Peyer's patch (tissue), 4 donors: ENCODE results near the gene CDADC1.

Experiments used
- POLR2A ChIP-seq, 2 donors: fragments of 450-650 bp; IDR thresholded peaks; one replicate each; pipeline ENCODE4 v1.5.1; 2017; ENCODE audit warnings: antibody characterized with exemption in 2 of 2, mild to moderate bottlenecking in 2 of 2, moderate library complexity in 2 of 2
- TF ChIP-seq, protein P1 (sequence below), 6 experiments: fragments of 450-650 bp in 4 of 6; fragments of 200-600 bp in 2 of 6; sonication (generic) in 1 of 6; IDR thresholded peaks; one replicate each; pipeline ENCODE4 v1.5.1; 2017 to 2019; ENCODE audit warnings: antibody characterized with exemption in 6 of 6, mild to moderate bottlenecking in 3 of 6, moderate library complexity in 1 of 6

DNA sequence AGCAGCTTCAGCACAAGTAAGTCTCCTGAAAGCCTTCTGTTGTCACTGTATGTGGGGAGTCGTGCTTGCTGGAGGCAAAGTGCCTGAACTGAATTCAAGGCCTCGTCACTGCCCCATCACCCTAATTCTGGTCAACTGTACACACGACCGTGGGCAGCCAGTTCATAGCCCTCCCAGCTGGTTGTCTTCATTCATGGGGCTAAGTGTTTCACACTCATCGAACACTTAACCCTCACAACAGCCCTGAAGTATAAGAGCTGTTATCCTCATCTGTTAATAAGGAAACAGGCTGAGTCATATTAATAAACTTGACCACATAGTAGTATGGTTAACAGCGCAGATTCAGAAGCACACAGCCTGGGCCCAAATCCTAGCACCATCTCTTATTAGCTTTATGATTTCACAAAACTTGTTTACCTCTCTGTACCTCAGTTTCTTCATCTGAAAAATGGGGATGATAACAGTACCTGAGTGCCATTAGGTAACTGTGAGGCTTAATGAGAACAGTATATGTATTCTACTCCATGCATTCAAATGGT lies 66.7 kb downstream of the CDADC1 start:
- TF ChIP-seq, protein P1, sequence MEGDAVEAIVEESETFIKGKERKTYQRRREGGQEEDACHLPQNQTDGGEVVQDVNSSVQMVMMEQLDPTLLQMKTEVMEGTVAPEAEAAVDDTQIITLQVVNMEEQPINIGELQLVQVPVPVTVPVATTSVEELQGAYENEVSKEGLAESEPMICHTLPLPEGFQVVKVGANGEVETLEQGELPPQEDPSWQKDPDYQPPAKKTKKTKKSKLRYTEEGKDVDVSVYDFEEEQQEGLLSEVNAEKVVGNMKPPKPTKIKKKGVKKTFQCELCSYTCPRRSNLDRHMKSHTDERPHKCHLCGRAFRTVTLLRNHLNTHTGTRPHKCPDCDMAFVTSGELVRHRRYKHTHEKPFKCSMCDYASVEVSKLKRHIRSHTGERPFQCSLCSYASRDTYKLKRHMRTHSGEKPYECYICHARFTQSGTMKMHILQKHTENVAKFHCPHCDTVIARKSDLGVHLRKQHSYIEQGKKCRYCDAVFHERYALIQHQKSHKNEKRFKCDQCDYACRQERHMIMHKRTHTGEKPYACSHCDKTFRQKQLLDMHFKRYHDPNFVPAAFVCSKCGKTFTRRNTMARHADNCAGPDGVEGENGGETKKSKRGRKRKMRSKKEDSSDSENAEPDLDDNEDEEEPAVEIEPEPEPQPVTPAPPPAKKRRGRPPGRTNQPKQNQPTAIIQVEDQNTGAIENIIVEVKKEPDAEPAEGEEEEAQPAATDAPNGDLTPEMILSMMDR (IDR thresholded peaks at IDR 0.05): no peak
- no peak for TF ChIP-seq POLR2A (IDR thresholded peaks at IDR 0.05)
